Measurements from ENCODE around the gene RGS10. TPM values are rescaled to one million over a fixed set of nuclear protein-coding genes. Genes with fewer than 3 reads are reported as not detected.
"Not testable (repeated sequence)": the region's sequence is repeated elsewhere in the genome, so short reads cannot be mapped to it uniquely, and the experiment has no call there.

Gene RGS10
- total RNA-seq, 4 donors from 2014 or later = 18.6 to 32.6 (median 28.4) TPM

- H3K36me3 ChIP-seq = no peaks in the 10 kb centered on the region
- H3K4me3 ChIP-seq = no peak overlapping the region
- no peak overlapping the region for H3K27ac ChIP-seq
- no peak for DNase-seq (ENCODE audit: low spot score in 2 of 2)
- peaks cover 0 to 4% (median 0%) of the 10 kb centered on the region in 4 donors for H3K9me3 ChIP-seq
- no peaks in the 10 kb centered on the region for H3K27me3 ChIP-seq
- TF ChIP-seq POLR2A (IDR thresholded peaks at IDR 0.05) (no peak), EP300 (IDR thresholded peaks at IDR 0.05) (no peak), CTCF (IDR thresholded peaks at IDR 0.05) (no peak)
- H3K4me1 ChIP-seq = peaks cover 0 to 17% (median 0%) of the 10 kb centered on the region in 4 donors
- 56 to 59% methylated on average over 10 of the region's 10 CpGs for WGBS, 2 donors
These were observed 76.4 kb downstream of the RGS10 start for GRCh38 chr10:119466076-119466475.

GRCh38 chr10:119465085-119465484 is 77.4 kb downstream of the RGS10 start:
- Histone ChIP-seq H3K4me1 (peaks cover 0 to 17% (median 0%) of the 10 kb centered on the region in 4 donors), H3K27ac (no peak overlapping the region), H3K36me3 (no peaks in the 10 kb centered on the region), H3K27me3 (no peaks in the 10 kb centered on the region), H3K4me3 (no peak overlapping the region), H3K9me3 (peaks cover 0 to 4% (median 0%) of the 10 kb centered on the region in 4 donors)
- TF ChIP-seq CTCF (IDR thresholded peaks at IDR 0.05) = no peak
- no peak for TF ChIP-seq POLR2A (IDR thresholded peaks at IDR 0.05)
- no peak for TF ChIP-seq EP300 (IDR thresholded peaks at IDR 0.05)
- no peak for DNase-seq (ENCODE audit: low spot score in 2 of 2)
- WGBS, 2 donors = 84 to 91% methylated on average over 4 of the region's 4 CpGs

- not testable (repeated sequence) for H3K9me3 ChIP-seq; H3K4me3 ChIP-seq; H3K27ac ChIP-seq; H3K27me3 ChIP-seq; DNase-seq (ENCODE audit: low spot score in 2 of 2); H3K36me3 ChIP-seq
- peaks cover 0 to 14% (median 0%) of the 10 kb centered on the region in 4 donors for H3K4me1 ChIP-seq
- 84 to 85% methylated on average over 2 of the region's 2 CpGs for WGBS, 2 donors
These were observed 79.3 kb downstream of the RGS10 start for GRCh38 chr10:119463195-119463594.

- no peak overlapping the region for H3K27ac ChIP-seq
- no peaks in the 10 kb centered on the region for H3K27me3 ChIP-seq
- no peaks in the 10 kb centered on the region for H3K9me3 ChIP-seq
- TF ChIP-seq POLR2A (IDR thresholded peaks at IDR 0.05) = no peak
- WGBS, 2 donors = 88 to 94% methylated on average over 4 of the region's 4 CpGs
- H3K4me3 ChIP-seq = no peak overlapping the region
- H3K36me3 ChIP-seq = peaks cover 0 to 6% (median 0%) of the 10 kb centered on the region in 3 donors
- no peak for DNase-seq (ENCODE audit: low spot score in 2 of 2)
- H3K4me1 ChIP-seq = peaks cover 0 to 14% (median 0%) of the 10 kb centered on the region in 4 donors
These were observed 79.7 kb downstream of the RGS10 start for GRCh38 chr10:119462773-119463172.

- Histone ChIP-seq H3K27ac (no peak overlapping the region), H3K4me1 (peaks cover 0 to 12% (median 0%) of the 10 kb centered on the region in 4 donors), H3K4me3 (no peak overlapping the region), H3K27me3 (no peaks in the 10 kb centered on the region), H3K9me3 (no peaks in the 10 kb centered on the region), H3K36me3 (peaks cover 0 to 12% (median 0%) of the 10 kb centered on the region in 3 donors)
- no peak for DNase-seq (ENCODE audit: low spot score in 2 of 2)
- 79 to 94% methylated on average over 2 of the region's 2 CpGs for WGBS, 2 donors
- TF ChIP-seq CTCF (IDR thresholded peaks at IDR 0.05) (no peak), EP300 (IDR thresholded peaks at IDR 0.05) (no peak), POLR2A (IDR thresholded peaks at IDR 0.05) (no peak)
These were observed 80.6 kb downstream of the RGS10 start for GRCh38 chr10:119461923-119462322.

GRCh38 chr10:119461380-119461779 is 81.1 kb downstream of the RGS10 start:
- Histone ChIP-seq H3K36me3 (peaks cover 0 to 15% (median 0%) of the 10 kb centered on the region in 3 donors), H3K27ac (no peak overlapping the region), H3K4me1 (peaks cover 0 to 6% (median 0%) of the 10 kb centered on the region in 4 donors), H3K9me3 (no peaks in the 10 kb centered on the region), H3K4me3 (no peak overlapping the region), H3K27me3 (no peaks in the 10 kb centered on the region)
- 84 to 97% methylated on average over 3 of the region's 3 CpGs for WGBS, 2 donors
- DNase-seq (ENCODE audit: low spot score in 2 of 2) = no peak
- TF ChIP-seq POLR2A (IDR thresholded peaks at IDR 0.05) (no peak), EP300 (IDR thresholded peaks at IDR 0.05) (no peak), CTCF (IDR thresholded peaks at IDR 0.05) (no peak)

All from tibial nerve (tissue), 4 donors.